ENCODE data around the gene SLC19A1. TPM values are rescaled to one million over a fixed set of nuclear protein-coding genes. Genes with fewer than 3 reads are reported as not detected.

The SLC19A1 gene
- polyA plus RNA-seq, 5 donors: 22.7 to 36.4 (median 24.4) TPM

DNA sequence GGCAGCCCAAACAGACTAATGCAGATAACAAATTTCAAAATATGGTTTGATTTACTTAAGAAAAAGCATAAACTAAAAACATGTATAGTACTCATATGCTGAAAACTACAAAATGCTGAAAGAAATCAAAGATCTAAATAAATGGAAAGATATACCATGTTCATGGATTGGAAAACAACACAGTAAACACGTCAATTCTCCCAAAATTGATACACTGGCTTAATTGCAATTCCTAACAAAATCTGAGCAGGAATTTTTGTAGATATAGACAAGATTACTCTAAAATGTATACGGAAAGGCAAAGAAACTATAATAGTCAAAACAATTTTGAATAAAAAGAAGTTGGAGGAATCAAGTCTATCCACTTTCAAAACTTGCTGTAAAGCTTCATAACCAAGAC is 21.0 kb downstream of the SLC19A1 start:
- DNase-seq: no peak

DNA sequence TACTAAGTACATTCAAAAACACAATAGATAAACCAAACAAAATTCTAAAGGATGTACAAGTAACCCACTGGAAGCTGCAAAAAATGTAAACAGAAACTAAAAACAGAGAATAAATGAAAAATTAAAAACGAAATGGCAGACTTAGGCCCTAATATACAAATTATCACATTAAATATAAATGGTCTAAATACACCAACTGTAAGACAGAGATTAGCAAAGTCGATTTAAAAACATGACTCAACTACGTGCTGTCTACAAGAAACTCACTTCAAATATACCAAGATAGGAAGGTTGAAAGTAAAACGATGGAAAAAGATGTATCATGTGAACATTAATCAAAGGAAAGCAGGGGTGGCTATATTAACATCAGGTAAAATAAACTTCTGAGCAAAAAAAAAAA is 23.1 kb downstream of the SLC19A1 start:
- no peak for DNase-seq

DNA sequence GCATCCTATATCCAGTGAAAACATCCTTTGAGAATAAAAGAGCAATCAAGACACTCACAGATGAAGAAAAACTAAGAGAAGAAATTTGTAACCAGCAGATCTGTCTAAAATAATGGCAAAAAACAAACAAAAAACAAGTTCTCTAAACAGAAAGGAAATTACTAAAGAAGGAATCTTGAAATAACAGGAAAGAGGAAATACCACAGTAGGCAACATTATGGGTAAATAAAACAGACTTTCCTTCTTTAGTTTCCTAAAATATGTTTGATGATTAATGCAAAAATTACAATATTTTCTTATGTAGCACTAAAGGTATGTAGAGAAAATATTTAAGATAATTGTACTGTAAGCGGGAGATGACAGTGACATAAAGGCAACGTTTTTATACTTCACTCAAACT is 23.5 kb downstream of the SLC19A1 start:
- DNase-seq: no peak

DNA sequence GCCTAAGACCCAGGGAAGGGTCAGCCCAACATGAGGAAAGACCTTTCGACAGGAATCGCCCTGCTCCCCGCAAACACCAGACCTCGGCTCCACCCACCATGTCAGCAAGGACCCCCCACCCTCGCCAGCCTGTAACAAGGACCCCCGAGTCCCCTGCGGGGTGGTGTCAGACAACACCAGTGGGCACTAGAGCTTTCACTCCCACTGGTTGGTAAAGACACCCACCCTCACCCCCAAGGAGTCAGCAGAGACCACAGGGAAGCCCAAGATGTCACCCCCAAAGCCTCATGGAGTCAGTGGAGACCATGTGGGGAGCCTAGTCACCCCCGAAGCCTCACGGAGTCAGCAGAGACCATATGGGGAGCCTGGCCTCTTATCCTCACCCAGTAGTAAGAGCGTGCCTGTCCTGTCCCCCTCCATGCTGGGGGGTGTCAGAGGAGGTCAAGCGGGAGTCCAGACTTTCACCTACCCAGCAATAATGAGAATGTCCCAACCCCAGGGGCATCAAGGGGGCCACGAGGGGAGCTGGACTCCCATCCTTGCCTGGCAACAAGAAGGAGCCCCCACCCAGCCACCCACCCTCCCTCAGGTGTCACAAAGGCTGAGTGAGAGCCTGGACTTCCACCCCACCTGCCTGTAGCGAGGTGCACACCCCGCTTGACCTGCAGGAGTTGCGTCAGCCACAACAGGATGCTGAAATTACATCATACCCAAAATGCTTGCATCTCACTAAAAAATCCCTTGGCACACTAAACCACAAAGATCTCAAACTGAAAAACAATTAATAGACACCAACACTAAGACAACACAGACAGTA is 24.8 kb downstream of the SLC19A1 start:
- no peak for DNase-seq

DNA sequence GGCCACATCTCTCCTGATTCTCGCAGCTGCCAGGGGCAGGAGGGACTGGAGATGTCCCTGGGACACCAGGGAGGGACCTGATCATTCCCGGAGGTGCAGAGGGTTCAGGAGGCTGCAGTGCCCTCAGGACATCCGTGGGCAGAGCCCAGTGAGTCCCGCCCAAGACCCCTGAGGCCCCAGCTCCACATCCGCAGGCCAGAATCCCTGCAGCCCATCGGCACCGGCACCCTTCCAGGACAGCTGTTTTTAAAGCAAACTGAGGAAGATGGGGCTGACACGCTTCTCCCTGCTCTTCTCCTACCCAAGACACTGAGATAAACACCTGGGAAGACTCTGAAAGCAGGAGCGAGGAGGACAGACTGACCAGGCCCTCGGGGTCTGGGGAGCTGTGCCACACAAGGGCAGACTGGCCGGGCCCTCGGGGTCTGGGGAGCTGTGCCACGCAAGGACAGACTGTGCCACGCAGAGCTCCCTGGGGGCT is 25.5 kb downstream of the SLC19A1 start:
- DNase-seq: no peak

DNA sequence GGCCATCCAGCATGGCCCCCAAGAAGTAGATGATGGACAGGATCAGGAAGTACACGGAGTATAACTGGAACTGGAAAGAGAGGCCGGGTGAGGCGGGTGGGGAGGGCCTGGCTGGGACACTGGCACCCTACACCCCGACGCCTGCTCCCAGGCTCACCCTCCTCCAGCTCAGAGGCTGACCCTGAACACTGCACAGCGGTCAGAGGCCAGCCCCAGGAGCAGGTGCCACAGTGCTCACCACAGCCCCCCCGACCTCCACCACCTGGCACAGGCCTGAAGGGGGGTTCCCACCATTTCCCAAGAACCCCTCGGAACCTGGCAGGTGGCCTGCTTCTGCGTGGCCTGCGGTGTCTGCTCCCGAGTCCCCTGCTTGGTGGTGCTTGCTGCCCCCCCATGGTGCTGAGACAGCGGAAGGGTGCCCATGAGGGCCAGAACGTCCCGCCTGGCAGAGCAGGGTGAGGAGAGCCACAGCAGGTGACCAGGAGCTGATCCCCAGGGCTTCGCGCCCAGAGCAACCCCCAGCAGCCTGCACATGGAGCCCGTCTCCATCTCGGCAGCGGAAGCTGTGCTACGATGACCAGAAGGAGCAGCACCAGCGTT is 26.1 kb downstream of the SLC19A1 start:
- DNase-seq: no peak

DNA sequence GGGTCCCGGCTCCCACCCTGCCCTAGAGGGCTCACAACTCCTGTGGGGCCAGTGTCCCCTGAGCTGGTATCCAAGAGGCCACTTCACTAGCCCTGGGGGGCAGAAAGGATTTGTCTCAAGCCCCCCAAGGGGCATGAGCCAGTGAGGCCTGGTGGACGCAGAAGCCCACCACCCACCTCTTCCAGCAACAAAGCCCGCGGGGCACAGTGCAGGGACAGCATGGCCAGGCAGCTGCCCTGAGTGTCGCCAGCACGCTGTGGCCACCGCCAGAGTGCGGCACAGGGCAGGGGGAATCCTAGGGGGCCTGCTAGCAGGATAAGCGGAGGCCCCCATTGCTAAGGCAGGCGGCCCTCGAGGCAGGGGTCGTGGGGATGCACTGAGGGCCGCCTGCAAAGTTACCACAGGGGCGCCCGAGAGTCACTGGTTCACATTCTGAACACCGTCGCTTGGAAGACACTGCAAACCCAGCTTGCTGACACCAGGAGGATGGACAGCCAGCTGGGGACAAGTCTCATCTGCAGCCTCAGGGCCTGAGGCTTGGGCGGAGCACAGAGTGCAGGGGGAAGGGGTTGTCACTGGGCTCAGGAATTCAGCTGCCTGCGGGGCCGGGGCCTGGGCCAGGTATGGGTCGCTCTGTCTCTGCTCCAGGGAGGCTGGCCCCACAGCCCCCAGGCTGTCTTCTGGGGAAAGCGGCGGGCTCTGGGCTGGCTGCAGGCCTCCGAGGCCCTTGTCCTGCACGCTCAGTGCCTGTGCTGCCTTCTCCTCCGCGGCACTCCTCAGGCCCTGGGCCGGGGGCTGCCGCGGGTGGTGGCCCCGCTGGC is 26.8 kb downstream of the SLC19A1 start:
- no peak for DNase-seq

DNA sequence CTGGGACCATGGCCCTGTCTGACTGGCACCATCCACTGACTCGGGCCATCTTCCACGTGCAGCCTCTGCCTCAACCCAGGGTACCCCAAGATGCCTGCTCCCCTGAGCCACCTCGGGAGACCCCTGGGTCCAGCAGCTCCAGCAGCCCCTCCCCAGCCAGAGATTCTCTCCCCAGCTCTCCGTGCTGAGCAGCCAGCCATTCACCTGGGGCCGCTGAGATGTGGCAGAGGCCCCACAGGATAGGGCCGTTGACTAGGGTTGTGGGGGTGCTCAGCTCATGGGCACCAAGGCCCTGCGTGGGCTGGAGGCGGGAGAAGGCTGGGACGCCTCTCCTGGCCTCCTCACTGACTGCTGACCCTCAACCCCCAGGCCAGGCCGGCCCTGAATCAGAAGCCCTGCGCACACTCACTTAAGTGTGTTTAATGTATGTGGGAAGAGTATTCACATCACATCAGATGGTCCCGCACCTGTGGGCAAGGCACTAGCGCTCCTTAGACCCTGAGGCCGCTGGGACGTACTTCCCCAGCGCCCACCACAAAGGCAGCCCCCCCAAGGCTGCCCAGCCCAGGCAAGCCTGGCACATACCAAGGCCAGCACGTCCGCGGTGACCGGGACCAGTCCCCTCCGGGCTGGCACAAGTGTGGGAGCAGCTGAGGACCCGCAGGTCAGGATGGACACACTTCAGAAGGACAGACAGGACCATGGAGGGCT is 27.8 kb downstream of the SLC19A1 start:
- no peak for DNase-seq

DNA sequence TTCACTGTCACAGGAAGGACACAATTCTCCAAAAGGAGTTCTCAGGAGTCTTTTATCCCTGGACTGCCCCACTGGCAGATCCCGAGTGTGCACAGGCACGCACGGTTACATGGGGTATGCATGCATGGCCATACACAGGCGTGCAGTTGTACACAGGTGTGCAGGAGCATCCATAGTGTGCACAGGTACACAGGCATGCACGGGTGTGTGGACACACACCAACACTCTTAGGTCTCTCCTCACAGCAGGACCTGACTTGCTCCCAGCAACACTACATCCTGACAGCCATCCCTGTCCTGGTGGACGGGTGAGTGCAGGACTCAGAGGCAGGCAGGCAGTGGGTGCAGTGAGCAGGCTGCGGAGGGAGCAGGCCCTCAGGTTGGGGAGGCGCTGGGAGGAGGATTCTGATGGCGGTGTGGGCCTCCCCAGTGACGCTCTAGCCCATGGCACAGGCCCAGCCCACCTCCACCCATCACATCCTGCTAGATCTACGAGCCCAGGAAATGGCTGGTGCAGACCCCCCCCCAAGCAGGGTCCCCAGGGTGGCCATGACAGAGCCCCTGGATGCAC is 28.4 kb downstream of the SLC19A1 start:
- DNase-seq: no peak

DNA sequence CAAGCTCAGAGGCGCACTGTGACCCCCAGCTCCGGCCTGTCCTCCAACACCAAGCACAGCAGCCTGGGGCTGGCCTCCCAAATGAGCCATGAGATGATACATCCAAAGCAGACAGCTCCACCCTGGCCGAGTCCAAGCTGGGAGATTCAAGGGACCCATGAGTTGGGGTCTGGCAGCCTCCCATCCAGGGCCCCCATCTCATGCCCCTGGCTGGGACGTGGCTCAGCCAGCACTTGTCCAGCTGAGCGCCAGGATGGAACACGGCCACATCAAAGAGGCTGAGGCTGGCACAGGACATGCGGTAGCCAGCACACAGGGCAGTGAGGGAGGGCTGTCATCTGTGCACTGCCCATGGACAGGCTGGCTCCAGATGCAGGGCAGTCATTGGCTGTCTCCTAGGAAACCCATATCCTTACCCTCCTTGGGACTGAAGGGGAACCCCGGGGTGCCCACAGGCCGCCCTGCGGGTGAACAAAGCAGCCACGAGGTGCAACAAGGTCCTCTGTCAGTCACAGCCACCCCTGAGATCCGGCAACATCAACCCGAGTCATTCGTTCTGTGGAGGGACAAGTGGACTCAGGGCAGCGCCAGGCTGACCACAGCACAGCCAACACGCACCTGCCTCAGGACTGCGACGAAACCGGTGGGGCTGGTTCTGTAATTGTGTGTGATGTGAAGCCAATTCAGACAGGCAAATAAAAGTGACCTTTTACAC is 29.1 kb downstream of the SLC19A1 start:
- DNase-seq: peak; percentile 46 to 48

DNA sequence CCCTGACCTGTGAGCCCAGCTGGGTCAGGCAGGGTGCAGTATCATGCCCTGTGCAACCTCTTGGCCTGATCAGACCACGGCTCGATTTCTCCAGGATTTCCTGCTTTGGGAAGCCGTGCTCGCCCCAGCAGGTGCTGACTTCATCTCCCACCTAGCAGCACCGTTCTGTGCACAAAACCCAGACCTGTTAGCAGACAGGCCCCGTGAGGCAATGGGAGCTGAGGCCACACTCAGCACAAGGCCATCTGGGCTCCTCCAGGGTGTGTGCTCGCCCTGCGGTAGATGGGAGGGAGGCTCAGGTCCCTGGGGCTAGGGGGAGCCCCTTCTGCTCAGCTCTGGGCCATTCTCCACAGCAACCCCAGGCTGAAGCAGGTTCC is 29.6 kb downstream of the SLC19A1 start:
- DNase-seq: no peak

DNA sequence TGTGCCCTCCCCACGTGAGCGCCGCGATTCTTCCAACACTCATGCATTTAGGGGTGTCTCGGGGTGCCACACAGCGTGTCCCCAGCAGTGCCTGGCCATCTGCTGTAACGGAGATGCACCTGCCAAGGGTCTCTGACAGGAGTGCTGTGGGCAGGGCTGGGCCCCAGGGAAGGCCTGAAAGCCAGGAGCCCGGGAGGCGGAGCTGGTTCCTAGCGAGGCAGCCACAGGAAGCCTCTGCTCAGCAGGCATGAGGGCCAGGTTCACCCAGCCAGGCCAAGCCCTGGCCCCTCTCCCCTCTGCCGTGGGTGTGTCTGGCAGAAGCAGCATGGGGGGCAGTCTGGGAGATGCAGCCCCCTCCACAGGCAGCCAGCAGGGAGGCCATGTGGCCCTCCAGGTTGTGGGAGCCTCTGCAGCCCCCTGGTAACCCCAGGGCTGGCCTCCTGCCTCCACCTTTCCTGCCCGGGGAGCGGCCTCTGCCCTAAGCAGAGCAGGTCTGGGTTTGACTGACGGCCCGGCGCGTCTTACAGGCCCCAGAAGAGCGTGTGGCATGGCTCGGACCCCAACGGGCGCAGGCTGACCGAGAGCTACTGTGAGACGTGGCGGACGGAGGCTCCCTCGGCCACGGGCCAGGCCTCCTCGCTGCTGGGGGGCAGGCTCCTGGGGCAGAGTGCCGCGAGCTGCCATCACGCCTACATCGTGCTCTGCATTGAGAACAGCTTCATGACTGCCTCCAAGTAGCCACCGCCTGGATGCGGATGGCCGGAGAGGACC is 30.4 kb downstream of the SLC19A1 start:
- no peak for DNase-seq

DNA sequence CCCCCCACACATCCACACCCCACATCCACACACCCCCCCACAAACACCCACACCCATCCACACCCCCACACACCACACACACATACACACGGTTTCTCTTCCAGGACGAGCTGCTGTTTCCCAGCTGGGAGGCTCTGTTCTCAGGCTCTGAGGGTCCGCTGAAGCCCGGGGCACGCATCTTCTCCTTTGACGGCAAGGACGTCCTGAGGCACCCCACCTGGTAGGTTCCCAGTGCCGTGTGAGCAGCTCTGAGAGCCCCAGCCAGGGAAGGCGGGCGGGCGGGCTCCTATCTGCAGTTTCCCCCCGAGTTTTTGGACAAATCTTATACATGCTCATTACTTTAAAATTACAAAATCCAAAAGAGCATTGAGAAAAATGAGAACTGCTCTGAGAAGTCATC is 31.2 kb downstream of the SLC19A1 start:
- no peak for DNase-seq

DNA sequence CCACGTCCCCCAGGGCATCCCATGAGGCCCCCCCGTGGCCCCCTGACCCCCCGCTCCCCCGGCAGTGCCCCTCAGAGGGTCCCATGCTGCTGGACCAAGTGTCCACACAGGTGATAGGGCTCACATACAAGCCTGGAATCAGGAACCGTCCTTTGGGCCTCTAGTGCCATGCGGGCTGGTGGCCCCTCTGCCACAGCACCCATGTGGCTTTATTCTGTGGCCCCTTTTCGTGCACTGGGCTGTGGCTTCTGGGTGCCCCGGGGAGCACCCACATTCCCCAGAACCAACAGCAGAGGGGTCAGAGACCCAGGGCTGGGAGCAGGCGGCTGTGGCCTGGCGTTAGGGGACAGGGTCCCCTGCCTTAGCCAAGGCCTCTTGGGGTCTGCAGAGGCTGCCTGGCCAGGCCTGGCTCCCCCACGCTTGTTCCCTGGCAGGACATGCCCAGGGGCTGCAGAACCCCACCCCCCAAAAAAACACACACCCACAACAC is 31.7 kb downstream of the SLC19A1 start:
- DNase-seq: no peak

DNA sequence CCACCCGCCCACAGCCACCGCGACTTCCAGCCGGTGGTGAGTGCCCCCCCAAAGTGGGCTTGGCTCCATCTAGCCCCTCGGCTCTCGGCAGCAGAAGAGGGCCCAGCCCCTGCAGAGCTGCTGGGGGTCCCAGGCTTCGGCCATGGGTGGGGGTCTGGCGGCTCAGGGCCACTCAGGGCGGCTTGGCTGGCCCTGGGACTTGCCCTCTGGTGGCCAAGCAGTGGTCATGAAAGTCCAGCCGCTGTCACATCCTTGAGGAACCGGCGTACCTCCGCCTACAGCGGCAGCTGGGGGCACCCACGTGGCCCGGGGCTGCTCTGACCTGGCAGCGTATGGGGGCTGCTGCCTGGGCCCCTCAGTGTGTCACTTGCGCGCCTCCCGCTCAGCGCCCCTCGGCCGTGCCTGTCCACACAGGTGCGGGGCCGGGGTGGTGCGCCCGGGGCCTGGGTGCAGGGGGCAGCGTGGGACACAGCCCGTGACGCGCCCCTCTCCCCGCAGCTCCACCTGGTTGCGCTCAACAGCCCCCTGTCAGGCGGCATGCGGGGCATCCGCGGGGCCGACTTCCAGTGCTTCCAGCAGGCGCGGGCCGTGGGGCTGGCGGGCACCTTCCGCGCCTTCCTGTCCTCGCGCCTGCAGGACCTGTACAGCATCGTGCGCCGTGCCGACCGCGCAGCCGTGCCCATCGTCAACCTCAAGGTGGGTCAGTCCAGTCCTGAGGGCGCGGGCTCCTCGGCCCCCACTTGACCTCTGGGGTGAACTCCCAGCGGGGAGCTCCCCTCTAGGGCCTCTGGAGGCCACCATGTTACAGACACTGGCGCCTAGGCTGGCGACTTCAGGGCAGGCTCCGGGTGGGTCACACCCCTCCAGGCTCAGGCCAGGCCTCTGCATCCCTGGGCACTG is 32.4 kb downstream of the SLC19A1 start:
- no peak for DNase-seq

DNA sequence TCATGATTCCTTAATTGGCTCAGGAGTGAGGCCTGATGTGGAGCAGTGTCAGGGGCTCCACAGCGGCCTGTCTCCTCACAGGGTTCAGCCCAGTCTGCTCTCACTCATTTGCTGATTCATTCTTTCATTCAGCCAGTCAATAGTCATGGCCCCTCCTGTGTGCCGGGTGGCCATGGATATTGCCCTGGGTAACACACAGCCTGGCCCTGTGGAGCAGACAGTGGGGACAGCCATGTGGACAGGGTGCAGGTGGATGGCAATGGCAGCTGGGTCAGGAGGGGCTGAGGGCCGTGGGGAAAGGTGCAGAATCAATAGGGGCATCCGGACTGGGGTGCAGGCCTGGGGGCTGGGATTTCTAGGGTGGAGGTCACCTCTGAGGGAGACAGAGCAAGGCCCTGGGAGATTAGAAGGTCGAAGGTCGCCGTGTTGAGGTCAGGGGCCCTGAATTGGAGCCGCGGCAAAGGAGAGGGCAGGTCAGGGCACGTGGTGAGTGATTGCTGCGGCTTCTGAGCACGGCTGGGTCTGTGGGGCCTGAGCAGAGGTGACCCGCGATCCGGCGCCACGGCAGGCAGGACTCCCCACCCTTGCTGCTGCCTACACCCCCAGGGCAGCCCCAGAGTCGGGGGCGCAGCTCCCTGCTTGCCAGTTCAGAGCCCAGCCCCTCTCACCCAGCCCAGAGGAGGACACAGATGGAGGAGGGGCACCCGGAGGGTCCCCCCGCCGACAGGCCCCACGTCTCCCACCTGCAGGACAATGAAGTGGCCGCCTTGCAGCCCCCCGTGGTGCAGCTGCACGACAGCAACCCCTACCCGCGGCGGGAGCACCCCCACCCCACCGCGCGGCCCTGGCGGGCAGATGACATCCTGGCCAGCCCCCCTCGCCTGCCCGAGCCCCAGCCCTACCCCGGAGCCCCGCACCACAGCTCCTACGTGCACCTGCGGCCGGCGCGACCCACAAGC is 33.4 kb downstream of the SLC19A1 start:
- no peak for DNase-seq

DNA sequence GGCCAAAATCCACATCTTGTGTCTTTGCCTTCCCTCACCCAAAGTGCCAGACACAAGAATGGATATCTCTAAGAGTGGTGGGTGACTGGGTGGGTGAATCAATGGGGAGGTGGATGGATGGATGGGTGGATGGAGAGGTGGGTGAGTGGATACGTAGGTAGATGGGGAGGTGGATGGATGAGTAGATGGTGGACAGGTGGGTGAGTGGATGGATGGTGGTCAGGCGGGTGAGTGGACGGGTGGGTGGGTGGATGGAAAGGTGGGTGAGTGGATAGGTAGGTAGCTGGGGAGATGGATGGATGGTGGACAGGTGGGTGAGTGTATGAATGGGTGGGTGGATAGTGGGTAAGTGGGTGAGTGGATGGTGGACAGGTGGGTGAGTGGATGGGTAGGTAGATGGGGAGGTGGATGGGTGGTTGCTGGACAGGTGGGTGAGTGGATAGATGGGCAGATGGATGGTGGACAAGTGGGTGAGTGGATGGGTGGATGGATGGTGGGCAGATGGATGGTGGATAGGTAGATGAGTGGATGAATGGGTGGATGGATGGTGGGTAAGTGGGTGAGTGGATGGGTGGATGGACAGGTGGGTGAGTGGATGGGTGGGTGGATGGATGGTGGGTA is 34.2 kb downstream of the SLC19A1 start:
- DNase-seq: no peak
